NT2/D1 (cell line): ENCODE results near the gene SRI.

Experiments used
- YY1 ChIP-seq: IDR thresholded peaks from 2 replicates; pipeline ENCODE4 v1.6.1; 2011; ENCODE audit not compliant: insufficient read length, insufficient read depth
- ZNF274 ChIP-seq: IDR thresholded peaks from 2 replicates; pipeline ENCODE4 v1.6.1; 2011; ENCODE audit warnings: mild to moderate bottlenecking, low read depth, low read length

GRCh38 chr7:88169717-88170320 lies 50.0 kb downstream of the SRI start:
- TF ChIP-seq YY1 (no peak), ZNF274 (no peak)
